ENCODE results near the gene PGR.
"Not testable (repeated sequence)": the region's sequence is repeated elsewhere in the genome, so short reads cannot be mapped to it uniquely, and the experiment has no call there.

PGR gene

DNA sequence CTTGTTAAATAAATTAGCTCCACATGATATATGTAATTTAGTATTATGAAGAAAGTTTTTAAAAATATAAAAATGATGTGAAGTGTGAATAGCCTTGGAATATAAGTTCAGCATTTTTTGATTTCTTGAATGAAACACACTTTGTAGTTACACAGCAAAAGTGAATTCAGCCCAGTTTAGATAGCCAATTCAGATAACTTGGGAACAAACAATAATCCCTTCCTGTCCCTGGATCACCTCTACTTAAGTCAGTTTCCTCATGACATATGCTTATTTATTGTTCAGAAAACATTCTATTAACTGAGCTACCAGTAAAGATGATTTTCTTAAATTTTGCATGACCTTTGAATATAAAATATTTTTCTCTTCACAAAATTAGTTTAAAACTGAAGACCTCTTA, 107.4 kb downstream of the PGR start:
- no peaks in the 10 kb centered on the region for H3K36me3 Mint-ChIP-seq (ENCODE audit: insufficient read depth)
- DNase-seq (ENCODE audit: low spot score in 2 of 2) (no peak), ATAC-seq (replicated peaks; ENCODE audit: extremely low read depth, poor library complexity, severe bottlenecking) (no peak)
- H3K4me3 Mint-ChIP-seq: no peak overlapping the region
- H3K27me3 Mint-ChIP-seq: no peaks in the 10 kb centered on the region
- H3K27ac Mint-ChIP-seq (ENCODE audit: low read depth): no peak overlapping the region
- H3K9me3 Mint-ChIP-seq: peaks cover 4% of the 10 kb centered on the region
- no peaks in the 10 kb centered on the region for H3K4me1 Mint-ChIP-seq

DNA sequence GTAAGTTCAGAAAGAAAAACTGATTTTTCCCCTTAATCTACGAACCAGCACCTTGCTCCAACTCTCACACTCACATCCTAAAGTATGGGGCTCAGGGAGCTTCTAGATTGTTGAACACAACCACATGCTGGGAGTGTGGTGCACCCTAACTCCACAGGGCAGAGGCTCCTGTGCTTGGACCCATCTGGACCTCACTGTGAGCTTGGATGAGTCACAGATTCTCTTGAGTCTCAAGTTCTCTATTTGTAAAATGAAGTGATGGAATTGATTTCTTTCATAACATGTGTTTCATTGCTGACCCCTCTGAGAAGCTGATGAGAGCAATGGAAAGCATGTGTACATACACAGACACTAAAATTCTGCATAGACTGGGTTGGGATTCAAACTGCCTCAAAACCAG, 109.7 kb downstream of the PGR start:
- Mint-ChIP-seq H3K36me3 (ENCODE audit: insufficient read depth) (no peaks in the 10 kb centered on the region), H3K27me3 (no peaks in the 10 kb centered on the region), H3K27ac (ENCODE audit: low read depth) (no peak overlapping the region), H3K4me1 (no peaks in the 10 kb centered on the region), H3K4me3 (no peak overlapping the region), H3K9me3 (peaks cover 4% of the 10 kb centered on the region)
- no peak for ATAC-seq (replicated peaks; ENCODE audit: extremely low read depth, poor library complexity, severe bottlenecking)
- DNase-seq (ENCODE audit: low spot score in 2 of 2): no peak

DNA sequence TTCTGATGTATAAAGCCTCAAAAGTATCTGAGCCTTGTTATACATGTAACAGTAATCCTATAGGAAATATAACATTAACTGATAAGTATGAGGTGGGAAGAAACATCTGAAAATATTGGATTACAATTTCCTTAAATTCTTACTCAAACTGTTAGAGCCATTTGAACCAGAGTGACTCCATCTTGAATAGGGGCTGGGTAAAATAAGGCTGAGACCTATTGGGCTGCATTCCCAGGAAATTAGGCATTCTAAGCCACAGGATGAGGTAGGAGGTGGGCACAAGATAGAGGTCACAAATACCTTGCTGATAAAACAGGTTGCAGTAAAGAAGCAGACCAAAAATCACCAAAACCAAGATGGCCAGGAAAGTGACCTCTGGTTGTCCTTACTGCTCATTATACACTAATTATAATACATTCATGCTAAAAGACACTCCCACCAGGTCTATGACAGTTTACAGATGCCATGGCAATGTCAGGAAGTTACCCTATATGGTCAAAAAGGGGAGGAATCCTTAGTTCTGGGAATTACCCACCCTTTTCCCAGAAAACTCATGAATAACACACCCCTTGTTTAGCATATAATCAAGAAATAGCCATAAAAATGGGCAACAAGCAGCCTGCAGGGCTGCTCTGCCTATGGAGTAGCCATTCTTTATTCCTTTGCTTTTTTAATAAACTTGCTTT, 114.9 kb downstream of the PGR start:
- peaks cover 16% of the 10 kb centered on the region for H3K9me3 Mint-ChIP-seq
- no peak for ATAC-seq (replicated peaks; ENCODE audit: extremely low read depth, poor library complexity, severe bottlenecking)
- no peaks in the 10 kb centered on the region for H3K4me1 Mint-ChIP-seq
- H3K27me3 Mint-ChIP-seq: no peaks in the 10 kb centered on the region
- no peak for DNase-seq (ENCODE audit: low spot score in 2 of 2)
- no peaks in the 10 kb centered on the region for H3K36me3 Mint-ChIP-seq (ENCODE audit: insufficient read depth)
- H3K27ac Mint-ChIP-seq (ENCODE audit: low read depth): no peak overlapping the region
- H3K4me3 Mint-ChIP-seq: no peak overlapping the region

DNA sequence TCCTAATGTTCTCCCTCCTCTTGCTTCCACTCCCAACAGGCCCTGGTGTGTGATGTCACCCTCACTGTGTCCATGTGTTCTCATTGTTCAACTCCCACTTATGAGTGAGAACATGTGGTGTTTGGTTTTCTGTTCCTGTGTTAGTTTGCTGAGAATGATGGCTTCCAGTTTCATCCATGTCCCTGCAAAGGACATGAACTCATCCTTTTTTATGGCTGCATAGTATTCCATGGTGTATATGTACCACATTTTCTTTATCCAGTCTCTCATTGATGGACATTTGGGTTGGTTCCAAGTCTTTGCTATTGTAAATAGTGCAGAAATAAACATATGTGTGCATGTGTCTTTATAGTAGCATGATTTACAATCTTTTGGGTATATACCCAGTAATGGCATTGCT, 115.9 kb downstream of the PGR start:
- H3K4me1 Mint-ChIP-seq; H3K27ac Mint-ChIP-seq (ENCODE audit: low read depth); H3K36me3 Mint-ChIP-seq (ENCODE audit: insufficient read depth); H3K27me3 Mint-ChIP-seq; ATAC-seq (replicated peaks; ENCODE audit: extremely low read depth, poor library complexity, severe bottlenecking); H3K4me3 Mint-ChIP-seq; DNase-seq (ENCODE audit: low spot score in 2 of 2): not testable (repeated sequence)
- H3K9me3 Mint-ChIP-seq: peaks cover 16% of the 10 kb centered on the region

DNA sequence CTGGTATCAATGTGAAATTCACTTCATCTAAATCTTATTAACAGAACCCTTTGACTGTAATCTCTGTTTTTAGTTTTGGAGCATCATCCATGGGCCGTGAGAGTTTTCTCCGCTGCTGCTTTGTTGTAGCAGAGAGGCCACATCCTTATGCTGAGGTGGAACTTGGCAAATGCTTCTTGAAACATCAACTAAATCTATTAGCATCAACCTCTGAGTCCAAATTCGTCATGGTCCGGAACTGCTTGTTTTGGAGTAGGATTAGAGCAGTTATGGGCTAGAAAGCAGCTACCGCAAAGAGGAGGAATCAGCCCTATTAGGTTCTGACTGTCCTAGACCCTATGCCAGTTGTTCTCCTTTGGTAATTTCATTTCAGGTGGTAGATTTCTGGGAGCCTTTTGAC, 117.7 kb downstream of the PGR start:
- no peaks in the 10 kb centered on the region for H3K27me3 Mint-ChIP-seq
- DNase-seq (ENCODE audit: low spot score in 2 of 2) (no peak), ATAC-seq (replicated peaks; ENCODE audit: extremely low read depth, poor library complexity, severe bottlenecking) (no peak)
- H3K27ac Mint-ChIP-seq (ENCODE audit: low read depth): no peak overlapping the region
- H3K9me3 Mint-ChIP-seq: peaks cover 12% of the 10 kb centered on the region
- H3K4me1 Mint-ChIP-seq: no peaks in the 10 kb centered on the region
- H3K36me3 Mint-ChIP-seq (ENCODE audit: insufficient read depth): no peaks in the 10 kb centered on the region
- H3K4me3 Mint-ChIP-seq: no peak overlapping the region

DNA sequence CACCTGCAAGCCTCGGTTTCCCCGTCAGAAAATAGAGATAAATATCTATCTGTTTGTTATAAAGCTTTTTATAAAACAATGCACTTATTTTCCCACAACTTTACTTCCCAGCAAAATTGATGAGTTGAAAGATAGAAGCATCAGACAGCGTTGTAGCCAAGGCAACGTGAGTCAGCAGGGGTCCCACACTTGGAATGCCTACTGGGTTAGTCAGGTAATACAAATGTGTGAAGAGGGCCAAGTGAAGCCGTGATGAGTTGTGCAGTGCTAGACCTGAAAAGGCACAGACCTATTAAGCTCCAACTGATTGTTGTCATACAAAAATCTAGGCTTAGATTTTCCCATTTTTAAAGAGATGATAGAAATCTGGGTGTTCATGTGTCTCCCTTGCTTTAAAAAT, 118.7 kb downstream of the PGR start:
- no peak for ATAC-seq (replicated peaks; ENCODE audit: extremely low read depth, poor library complexity, severe bottlenecking)
- Mint-ChIP-seq H3K9me3 (peaks cover 12% of the 10 kb centered on the region), H3K36me3 (ENCODE audit: insufficient read depth) (no peaks in the 10 kb centered on the region), H3K27me3 (no peaks in the 10 kb centered on the region), H3K4me3 (no peak overlapping the region), H3K27ac (ENCODE audit: low read depth) (no peak overlapping the region), H3K4me1 (no peaks in the 10 kb centered on the region)
- DNase-seq (ENCODE audit: low spot score in 2 of 2): no peak

DNA sequence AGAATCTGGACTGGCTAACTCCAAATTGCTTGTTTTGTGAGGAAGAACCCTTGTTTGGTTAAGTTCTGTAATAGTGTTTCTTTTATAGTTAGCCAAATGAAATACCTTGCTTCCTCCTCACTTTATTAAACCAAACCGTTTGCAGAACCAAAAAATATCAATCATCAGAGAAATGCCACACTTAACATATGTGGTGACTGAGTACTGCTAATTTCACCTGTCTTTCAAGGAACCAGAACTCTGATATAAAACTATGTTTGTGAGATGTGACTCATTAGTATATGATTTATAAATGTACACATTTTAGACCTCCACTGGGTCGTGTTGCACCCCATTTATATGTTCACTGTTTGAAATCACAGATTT, 119.9 kb downstream of the PGR start:
- Mint-ChIP-seq H3K36me3 (ENCODE audit: insufficient read depth) (no peaks in the 10 kb centered on the region), H3K9me3 (peaks cover 12% of the 10 kb centered on the region), H3K4me3 (no peak overlapping the region), H3K27me3 (no peaks in the 10 kb centered on the region), H3K27ac (ENCODE audit: low read depth) (no peak overlapping the region), H3K4me1 (no peaks in the 10 kb centered on the region)
- ATAC-seq (replicated peaks; ENCODE audit: extremely low read depth, poor library complexity, severe bottlenecking) (no peak), DNase-seq (ENCODE audit: low spot score in 2 of 2) (no peak)

DNA sequence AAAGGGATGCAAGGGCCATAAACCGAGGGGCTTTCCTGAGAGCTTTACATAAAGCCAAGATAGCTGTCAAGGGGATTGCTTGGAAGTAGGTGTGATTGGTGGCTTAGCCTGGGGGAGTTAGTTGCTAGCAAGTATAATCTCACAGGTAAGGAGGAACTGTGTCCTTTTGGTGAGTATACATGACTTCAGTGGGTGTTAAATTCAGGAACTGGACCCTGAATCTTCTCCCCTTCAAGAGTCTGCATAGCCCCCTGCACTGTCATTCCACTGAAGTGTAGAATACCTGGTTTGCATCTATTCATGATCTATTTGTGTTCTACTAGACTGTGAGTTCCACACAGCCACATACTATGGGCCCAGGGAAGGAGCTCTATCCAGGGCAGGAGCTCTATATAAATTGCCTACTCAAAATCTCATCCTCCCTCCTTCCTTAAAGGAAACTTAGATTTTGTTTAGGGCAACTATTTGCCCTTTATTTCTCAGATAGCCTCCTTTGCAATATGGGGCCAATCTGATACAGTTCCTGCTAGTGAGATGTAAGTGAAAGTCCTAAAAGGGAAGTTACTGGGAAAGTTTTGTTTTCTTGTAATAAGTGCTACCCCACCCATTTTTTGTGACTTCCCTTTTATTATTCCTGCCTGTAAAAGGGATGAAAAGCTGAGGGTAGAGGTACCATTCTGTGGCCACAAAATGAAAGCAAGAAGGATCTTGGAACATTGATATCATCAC, 120.5 kb downstream of the PGR start:
- Mint-ChIP-seq H3K9me3 (peaks cover 12% of the 10 kb centered on the region), H3K27ac (ENCODE audit: low read depth) (no peak overlapping the region), H3K4me3 (no peak overlapping the region), H3K4me1 (no peaks in the 10 kb centered on the region), H3K27me3 (no peaks in the 10 kb centered on the region), H3K36me3 (ENCODE audit: insufficient read depth) (no peaks in the 10 kb centered on the region)
- DNase-seq (ENCODE audit: low spot score in 2 of 2) (no peak), ATAC-seq (replicated peaks; ENCODE audit: extremely low read depth, poor library complexity, severe bottlenecking) (no peak)

DNA sequence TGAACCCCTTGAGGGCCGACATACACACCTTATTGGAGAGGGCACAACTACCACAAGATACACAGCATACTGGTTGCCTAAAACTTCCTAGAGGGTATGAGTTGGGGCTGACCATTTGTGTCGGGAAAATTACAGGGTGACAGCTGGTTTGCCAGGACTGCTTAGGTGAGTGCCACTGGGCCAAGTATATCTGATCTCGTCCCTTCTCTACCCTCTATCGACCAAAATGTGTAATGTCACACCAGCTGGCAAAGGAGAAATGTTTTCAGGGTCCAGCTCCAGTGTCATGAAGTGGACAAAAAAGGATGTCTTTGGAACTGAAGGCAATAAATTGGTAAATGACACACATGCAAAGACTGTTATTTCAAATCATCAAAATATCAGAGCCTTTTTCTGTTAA, 126.1 kb downstream of the PGR start:
- no peak overlapping the region for H3K4me3 Mint-ChIP-seq
- ATAC-seq (replicated peaks; ENCODE audit: extremely low read depth, poor library complexity, severe bottlenecking) (no peak), DNase-seq (ENCODE audit: low spot score in 2 of 2) (no peak)
- no peaks in the 10 kb centered on the region for H3K4me1 Mint-ChIP-seq
- H3K27ac Mint-ChIP-seq (ENCODE audit: low read depth): no peak overlapping the region
- no peaks in the 10 kb centered on the region for H3K27me3 Mint-ChIP-seq
- H3K36me3 Mint-ChIP-seq (ENCODE audit: insufficient read depth): no peaks in the 10 kb centered on the region
- H3K9me3 Mint-ChIP-seq: peaks cover 11% of the 10 kb centered on the region

DNA sequence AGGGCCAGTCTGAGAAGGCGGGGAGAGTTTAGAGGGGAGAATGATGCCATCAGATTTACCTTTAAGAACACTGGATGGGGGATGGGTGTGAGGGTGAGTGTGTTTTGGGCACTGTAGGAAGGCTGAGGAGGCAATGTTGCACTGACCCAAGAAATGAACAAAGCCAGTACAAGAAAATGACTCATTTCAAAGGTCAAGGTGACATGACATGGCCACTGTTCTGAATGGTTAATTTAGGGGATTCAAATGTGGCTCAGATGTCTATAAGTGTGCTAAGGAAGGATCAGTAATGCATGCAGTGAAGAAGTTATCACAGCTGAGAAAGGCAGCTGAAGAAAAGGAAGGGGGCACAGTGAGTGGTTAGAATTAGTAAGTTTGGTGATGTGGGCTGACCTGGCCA, 129.9 kb downstream of the PGR start:
- H3K4me1 Mint-ChIP-seq: no peaks in the 10 kb centered on the region
- no peak overlapping the region for H3K27ac Mint-ChIP-seq (ENCODE audit: low read depth)
- no peaks in the 10 kb centered on the region for H3K36me3 Mint-ChIP-seq (ENCODE audit: insufficient read depth)
- DNase-seq (ENCODE audit: low spot score in 2 of 2) (no peak), ATAC-seq (replicated peaks; ENCODE audit: extremely low read depth, poor library complexity, severe bottlenecking) (no peak)
- no peak overlapping the region for H3K4me3 Mint-ChIP-seq
- H3K9me3 Mint-ChIP-seq: peaks cover 16% of the 10 kb centered on the region
- H3K27me3 Mint-ChIP-seq: no peaks in the 10 kb centered on the region

DNA sequence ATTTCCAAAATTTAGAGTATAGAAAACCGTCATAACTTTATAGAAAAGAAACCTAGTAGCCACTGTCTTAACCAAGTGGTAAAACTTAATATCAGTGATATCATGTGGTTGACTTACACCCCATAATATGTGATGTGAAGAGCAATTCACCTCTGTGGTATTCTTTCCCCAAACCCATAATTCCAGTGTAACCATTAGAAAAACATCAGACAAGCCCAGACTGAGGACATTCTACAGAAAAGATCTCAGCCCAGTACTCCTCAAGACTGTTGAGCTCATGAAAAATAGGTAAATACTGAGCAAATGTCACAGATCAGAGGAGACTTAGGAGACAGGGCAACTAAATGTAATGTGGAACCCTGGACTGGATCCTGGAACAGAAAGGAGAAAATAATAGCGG, 134.6 kb downstream of the PGR start:
- no peaks in the 10 kb centered on the region for H3K36me3 Mint-ChIP-seq (ENCODE audit: insufficient read depth)
- no peaks in the 10 kb centered on the region for H3K27me3 Mint-ChIP-seq
- ATAC-seq (replicated peaks; ENCODE audit: extremely low read depth, poor library complexity, severe bottlenecking) (no peak), DNase-seq (ENCODE audit: low spot score in 2 of 2) (no peak)
- no peak overlapping the region for H3K4me3 Mint-ChIP-seq
- no peak overlapping the region for H3K27ac Mint-ChIP-seq (ENCODE audit: low read depth)
- no peaks in the 10 kb centered on the region for H3K4me1 Mint-ChIP-seq
- H3K9me3 Mint-ChIP-seq: peaks cover 14% of the 10 kb centered on the region

DNA sequence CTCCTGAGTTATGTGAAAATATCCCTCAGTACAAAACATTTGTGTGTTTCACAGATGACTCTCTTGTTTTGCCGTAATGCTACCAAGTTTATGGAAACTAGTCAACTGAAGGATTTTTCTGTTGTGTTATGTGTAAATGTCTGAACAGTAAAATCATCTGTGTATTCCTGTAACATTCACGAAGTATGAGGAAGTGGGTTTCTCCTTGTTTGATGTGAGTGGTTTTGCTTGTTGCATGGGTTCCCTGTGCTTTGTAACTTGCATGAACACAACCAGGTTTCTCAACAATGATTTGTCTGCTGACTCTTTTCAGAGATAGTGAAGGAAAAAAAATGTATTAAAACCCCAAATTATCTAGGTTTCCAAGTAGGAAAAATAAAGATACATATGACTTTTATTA, 138.1 kb downstream of the PGR start:
- Mint-ChIP-seq H3K9me3 (no peaks in the 10 kb centered on the region), H3K27ac (ENCODE audit: low read depth) (no peak overlapping the region), H3K4me1 (no peaks in the 10 kb centered on the region), H3K36me3 (ENCODE audit: insufficient read depth) (no peaks in the 10 kb centered on the region), H3K27me3 (no peaks in the 10 kb centered on the region), H3K4me3 (no peak overlapping the region)
- ATAC-seq (replicated peaks; ENCODE audit: extremely low read depth, poor library complexity, severe bottlenecking) (no peak), DNase-seq (ENCODE audit: low spot score in 2 of 2) (no peak)

DNA sequence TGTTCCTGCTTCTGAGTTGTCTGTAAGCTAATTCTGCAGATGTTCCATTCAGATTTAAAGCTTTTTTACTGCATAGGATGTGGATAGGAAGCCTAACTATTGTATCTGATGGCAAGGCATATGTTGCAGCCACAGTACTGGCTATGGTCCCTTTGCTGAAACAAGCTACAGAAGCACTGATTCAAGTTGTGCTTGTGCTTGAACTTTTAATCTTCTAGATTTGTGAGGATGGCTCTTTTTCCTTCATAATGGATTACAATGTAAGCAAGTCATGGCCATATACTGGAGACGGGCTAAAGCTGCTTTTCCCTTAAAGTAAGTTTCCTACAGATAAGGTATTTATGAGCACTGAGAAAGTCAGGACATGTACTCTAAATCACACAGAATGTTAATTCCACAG, 138.7 kb downstream of the PGR start:
- no peak for DNase-seq (ENCODE audit: low spot score in 2 of 2)
- no peaks in the 10 kb centered on the region for H3K4me1 Mint-ChIP-seq
- H3K9me3 Mint-ChIP-seq: peaks cover 5% of the 10 kb centered on the region
- no peak for ATAC-seq (replicated peaks; ENCODE audit: extremely low read depth, poor library complexity, severe bottlenecking)
- no peak overlapping the region for H3K4me3 Mint-ChIP-seq
- no peaks in the 10 kb centered on the region for H3K27me3 Mint-ChIP-seq
- H3K27ac Mint-ChIP-seq (ENCODE audit: low read depth): no peak overlapping the region
- H3K36me3 Mint-ChIP-seq (ENCODE audit: insufficient read depth): no peaks in the 10 kb centered on the region

All from central memory CD8-positive, alpha-beta T cell (primary cell).